Measurements from ENCODE around the gene AP5B1. TPM values are rescaled to one million over a fixed set of nuclear protein-coding genes. Genes with fewer than 3 reads are reported as not detected.

Gene AP5B1
- total and polyA plus RNA-seq, 2 of the 8 experiments (the other 6 are each of a cell fraction or from before 2014, with no cell fraction given), result 7.6 to 10.0 TPM

DNA sequence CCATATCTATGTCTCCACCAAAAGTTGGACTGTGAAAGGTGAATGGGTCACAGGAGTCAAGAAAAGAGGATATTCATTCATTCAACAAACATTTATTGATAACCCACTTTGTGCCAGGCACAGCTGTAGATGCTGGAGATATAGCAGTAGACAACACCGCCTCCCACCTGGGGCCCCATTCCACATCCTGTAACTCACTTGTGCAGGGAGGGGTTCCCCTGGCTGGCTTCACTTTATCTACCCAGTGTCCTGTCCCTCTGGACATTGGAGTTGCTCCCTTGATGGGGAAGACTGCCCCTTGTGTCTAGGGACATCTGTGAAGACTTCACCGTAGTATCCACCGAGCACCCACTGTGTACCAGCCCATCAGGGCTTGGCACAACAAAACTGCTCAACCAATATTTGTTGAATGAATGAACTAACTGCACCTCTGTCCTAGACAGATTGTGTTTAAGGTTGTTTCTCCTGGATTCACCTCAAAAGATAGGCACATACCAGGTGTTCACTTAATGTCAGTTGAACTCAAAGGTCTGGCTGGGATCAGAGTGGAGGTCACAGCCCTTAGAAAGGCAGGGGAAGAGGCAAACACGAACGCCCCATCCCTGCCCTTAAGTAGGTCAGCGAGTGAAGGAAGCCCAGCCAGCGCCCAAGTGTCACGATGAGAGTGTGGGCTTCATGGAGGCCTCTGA lies 4.7 kb upstream of the AP5B1 start (continued):
- TF ChIP-seq CEBPB (IDR thresholded peaks at IDR 0.05; ENCODE audit: low read depth, low read length) (no peak), MAFK (IDR thresholded peaks at IDR 0.05; ENCODE audit: low read depth, low read length) (no peak), KDM5A (IDR thresholded peaks at IDR 0.05; ENCODE audit: low read length) (no peak), BACH1 (IDR thresholded peaks at IDR 0.05; ENCODE audit: low read length) (no peak), SRF (IDR thresholded peaks at IDR 0.05; ENCODE audit: low read depth, low read length) (no peak), CREB1 (IDR thresholded peaks at IDR 0.05) (no peak), EP300 (IDR thresholded peaks at IDR 0.05; ENCODE audit: borderline replicate concordance in 1 of 2, low read depth in 2 of 2, low read length in 2 of 2) (no peak), ASH2L (IDR thresholded peaks at IDR 0.05; ENCODE audit: low read length) (no peak)
